Astrocyte (in vitro differentiated cells and primary cell): Measurements from ENCODE around the gene RGPD3.
"Not testable (repeated sequence)": the region's sequence is repeated elsewhere in the genome, so short reads cannot be mapped to it uniquely, and the experiment has no call there.

ENCODE experiments used
- EZH2 ChIP-seq: IDR thresholded peaks from 2 replicates; pipeline ENCODE4 v1.6.1; 2012; ENCODE audit warnings: mild to moderate bottlenecking, low read length, inconsistent platforms; ENCODE audit not compliant: insufficient read depth
- TF ChIP-seq, protein P1 (sequence below): IDR thresholded peaks from 2 replicates; pipeline ENCODE4 v1.5.1; 2011; ENCODE audit warnings: low read depth, mild to moderate bottlenecking, inconsistent platforms, low read length, moderate library complexity; ENCODE audit not compliant: insufficient read depth

GRCh38 chr2:106511934-106512333, 43.7 kb upstream of the RGPD3 start:
- TF ChIP-seq, protein P1, sequence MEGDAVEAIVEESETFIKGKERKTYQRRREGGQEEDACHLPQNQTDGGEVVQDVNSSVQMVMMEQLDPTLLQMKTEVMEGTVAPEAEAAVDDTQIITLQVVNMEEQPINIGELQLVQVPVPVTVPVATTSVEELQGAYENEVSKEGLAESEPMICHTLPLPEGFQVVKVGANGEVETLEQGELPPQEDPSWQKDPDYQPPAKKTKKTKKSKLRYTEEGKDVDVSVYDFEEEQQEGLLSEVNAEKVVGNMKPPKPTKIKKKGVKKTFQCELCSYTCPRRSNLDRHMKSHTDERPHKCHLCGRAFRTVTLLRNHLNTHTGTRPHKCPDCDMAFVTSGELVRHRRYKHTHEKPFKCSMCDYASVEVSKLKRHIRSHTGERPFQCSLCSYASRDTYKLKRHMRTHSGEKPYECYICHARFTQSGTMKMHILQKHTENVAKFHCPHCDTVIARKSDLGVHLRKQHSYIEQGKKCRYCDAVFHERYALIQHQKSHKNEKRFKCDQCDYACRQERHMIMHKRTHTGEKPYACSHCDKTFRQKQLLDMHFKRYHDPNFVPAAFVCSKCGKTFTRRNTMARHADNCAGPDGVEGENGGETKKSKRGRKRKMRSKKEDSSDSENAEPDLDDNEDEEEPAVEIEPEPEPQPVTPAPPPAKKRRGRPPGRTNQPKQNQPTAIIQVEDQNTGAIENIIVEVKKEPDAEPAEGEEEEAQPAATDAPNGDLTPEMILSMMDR: not testable (repeated sequence)
- TF ChIP-seq EZH2: not testable (repeated sequence)
